GM12801 (cell line): ENCODE results near the gene EPHA8.

Source experiments
- CTCF ChIP-seq: IDR thresholded peaks from one replicate; pipeline ENCODE4 v1.5.1; 2011; ENCODE audit warnings: control low read depth; ENCODE audit not compliant: insufficient read length; ENCODE audit errors: extremely low read depth

EPHA8 gene

GRCh38 chr1:22595108-22595507, 31.8 kb downstream of the EPHA8 start:
- no peak for TF ChIP-seq CTCF

GRCh38 chr1:22597301-22597965, 34.1 kb downstream of the EPHA8 start:
- TF ChIP-seq CTCF = no peak

- TF ChIP-seq CTCF = no peak
Measured at GRCh38 chr1:22597996-22598395, 34.7 kb downstream of the EPHA8 start.

GRCh38 chr1:22598736-22599135, 35.4 kb downstream of the EPHA8 start:
- TF ChIP-seq CTCF = no peak

GRCh38 chr1:22600071-22600816, 37.0 kb downstream of the EPHA8 start:
- TF ChIP-seq CTCF = no peak

- TF ChIP-seq CTCF = no peak
Measured at GRCh38 chr1:22600817-22601605, 37.7 kb downstream of the EPHA8 start.

GRCh38 chr1:22601610-22602009, 38.3 kb downstream of the EPHA8 start:
- TF ChIP-seq CTCF = no peak
